Stimulated activated CD4-positive, alpha-beta T cell treated with anti-CD3 and anti-CD28 coated beads, TNF-alpha, amount 100 ng/mL, for 4 hours (primary cell): Measurements from ENCODE around the gene ZNF14.
"Not testable (repeated sequence)": the region's sequence is repeated elsewhere in the genome, so short reads cannot be mapped to it uniquely, and the experiment has no call there.

ENCODE experiments used
- DNase-seq, 3 experiments: peaks; one replicate each; pipeline ENCODE4 v3.0.0-alpha.2; 2020; ENCODE audit warnings: low read depth in 3 of 3

ZNF14 gene

GRCh38 chr19:19746286-19747213 is 13.6 kb upstream of the ZNF14 start:
- DNase-seq, result no peak

- no peak for DNase-seq
Measured at GRCh38 chr19:19745496-19746285, 12.8 kb upstream of the ZNF14 start.

GRCh38 chr19:19744641-19745040 is 11.7 kb upstream of the ZNF14 start:
- no peak for DNase-seq

- DNase-seq, result not testable (repeated sequence)
Measured at GRCh38 chr19:19743921-19744320, 11.0 kb upstream of the ZNF14 start.

- no peak for DNase-seq
Measured at GRCh38 chr19:19743176-19743575, 10.3 kb upstream of the ZNF14 start.

DNA sequence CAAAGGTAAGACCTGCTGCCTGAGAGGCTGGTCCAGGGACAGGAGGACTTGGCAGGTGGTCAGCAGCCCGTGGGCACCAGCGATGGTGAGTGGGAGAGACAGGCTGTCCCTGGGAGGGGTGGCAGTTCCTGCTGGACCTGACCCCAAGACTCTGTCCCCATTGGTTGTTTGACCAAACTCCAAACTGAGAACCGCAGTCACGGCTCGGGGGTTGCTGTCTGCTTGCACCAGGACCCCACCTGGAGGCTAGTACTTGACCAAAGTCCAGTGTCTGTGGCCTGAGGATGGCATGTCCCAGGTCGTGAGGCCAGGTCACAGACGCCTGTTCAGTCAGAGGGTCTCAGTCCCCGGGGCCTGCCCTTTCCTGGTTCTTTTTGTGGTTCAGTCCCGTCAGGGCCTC is 9.9 kb upstream of the ZNF14 start:
- no peak for DNase-seq

DNA sequence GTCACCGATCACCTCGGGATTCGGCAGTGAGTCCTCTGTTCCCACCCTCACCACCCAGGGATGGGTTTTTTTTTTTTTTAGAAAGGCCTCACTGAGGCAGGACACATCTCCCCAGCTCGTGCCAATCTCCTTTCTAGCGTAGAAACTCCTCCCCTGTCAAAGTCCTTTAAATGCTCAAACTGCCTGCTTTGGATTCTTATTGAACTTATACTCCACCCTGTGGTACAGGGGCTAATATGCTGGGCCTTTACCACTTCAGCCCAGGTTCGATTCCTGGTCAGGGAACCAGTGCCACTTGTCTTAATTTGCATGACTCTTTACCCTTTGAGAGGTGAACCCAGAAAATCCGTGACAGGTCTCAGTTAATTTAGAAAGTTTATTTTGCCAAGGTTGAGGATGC is 8.3 kb upstream of the ZNF14 start:
- no peak for DNase-seq

- no peak for DNase-seq
Measured at GRCh38 chr19:19740755-19741154, 7.8 kb upstream of the ZNF14 start.

GRCh38 chr19:19738564-19738963 is 5.7 kb upstream of the ZNF14 start:
- DNase-seq, result no peak

GRCh38 chr19:19737559-19738332 is 4.8 kb upstream of the ZNF14 start:
- DNase-seq, result no peak

DNA sequence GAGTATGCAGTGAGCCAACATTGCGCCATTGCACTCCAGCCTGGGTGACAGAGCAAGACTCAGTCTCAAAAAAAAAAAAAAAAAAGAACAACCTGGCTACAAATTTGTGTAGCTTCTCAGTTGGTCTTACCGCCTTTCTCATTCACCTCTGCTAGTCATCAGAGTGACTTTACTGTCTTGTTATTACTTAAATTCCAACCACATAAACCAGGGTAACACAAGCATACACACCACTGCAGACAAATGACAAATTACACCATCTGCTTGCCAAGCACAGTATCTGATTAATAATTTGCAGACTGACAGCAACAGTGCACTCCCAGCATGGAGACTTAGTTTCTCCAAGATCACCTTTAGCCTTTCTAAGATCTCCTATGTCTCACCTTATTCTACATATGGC is 11.0 kb downstream of the ZNF14 start:
- no peak for DNase-seq

DNA sequence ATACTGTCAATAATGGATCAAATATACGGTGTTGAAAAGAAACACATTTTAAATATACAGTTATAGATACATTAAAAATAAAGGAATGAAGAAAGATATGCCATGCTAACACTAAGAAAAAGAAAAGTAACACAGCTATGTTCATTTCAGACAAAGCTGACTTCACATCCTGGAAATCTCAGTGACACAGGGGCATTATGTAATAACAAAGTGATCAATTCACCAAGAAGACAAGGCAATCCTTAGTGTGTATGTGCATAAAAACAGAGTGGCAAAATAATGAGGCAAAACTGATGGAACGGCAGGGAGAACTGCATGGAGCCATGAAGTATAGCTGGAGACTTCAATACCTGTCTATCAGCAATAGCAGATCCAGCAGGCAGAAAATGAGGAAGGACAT is 13.1 kb downstream of the ZNF14 start:
- DNase-seq, result no peak

DNA sequence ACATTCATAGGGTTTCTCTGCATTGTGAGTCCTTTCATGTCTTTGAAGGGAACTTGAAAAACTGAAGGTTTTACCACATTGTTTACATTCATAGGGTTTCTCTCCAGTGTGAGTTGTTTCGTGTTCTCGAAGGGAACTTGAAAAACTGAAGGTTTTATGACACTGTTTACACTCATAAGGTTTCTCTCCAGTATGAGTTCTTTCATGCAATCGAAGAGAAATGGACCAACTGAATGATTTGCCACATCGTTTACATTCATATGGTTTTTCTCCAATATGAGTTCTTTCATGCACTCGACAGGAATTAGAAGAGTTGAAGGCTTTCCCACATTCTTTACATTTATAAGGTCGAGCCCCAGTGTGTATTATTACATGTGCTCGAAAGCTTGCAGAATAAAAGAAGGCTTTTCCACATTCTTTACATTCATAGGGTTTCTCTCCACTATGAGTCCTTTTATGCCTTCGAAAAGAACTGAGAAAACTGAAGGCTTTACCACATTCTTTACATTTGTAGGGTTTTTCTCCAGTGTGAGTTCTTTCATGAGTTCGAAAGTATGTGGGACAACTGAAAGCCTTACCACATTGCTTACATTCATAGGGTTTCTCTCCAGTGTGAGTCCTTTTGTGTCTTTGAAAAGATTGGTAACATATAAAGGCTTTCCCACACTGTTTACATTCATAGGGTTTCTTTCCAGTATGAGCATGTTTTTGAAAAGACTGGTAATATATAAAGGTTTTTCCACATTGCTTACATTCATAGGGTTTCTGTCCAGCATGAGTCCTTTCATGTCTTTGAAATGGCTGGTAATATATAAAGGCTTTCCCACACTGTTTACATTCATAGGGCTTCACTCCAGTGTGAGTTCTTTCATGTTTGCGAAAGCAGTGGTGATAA is 20.7 kb downstream of the ZNF14 start:
- DNase-seq, result no peak

GRCh38 chr19:19711306-19711933 is 21.5 kb downstream of the ZNF14 start:
- DNase-seq, result no peak

DNA sequence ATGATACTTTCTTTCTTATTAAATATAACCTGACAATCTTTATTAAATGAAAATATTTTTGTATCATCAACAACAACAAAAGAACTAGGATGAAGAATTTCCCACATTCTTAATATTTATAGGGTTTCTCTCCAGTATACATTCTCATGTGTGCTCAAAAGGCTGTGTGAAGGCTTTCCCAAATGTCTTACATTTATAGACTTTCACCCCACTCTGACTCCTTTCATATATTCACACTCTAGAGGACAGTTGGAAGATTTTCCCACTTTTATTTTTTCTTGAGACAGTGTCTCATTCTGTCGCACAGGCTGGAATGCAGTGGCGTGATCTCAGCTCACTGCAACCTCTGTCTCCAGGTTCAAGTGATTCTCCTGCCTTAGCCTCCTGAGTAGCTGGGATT is 22.4 kb downstream of the ZNF14 start:
- no peak for DNase-seq

DNA sequence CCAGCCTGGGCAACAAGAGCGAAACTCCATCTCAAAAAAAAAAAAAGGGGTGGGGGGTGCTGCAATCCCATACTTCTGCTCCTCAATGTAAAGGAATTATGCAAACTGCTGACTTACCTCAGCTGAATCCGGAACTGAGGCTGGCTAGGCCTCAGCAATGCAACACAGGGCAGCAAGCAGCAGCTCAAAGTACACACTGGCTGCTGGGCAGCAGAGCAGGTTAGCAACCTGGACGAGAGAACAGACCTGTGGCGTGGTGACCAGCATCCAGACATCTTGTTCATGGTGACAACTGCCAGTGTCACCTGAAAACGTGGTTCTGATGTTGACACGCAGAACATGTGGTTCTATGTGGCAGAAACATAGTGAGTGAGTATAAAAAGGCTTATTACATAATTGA is 28.1 kb downstream of the ZNF14 start:
- no peak for DNase-seq

GRCh38 chr19:19700493-19700892 is 32.4 kb downstream of the ZNF14 start:
- not testable (repeated sequence) for DNase-seq

- no peak for DNase-seq
Measured at GRCh38 chr19:19697589-19697988, 35.3 kb downstream of the ZNF14 start.

DNA sequence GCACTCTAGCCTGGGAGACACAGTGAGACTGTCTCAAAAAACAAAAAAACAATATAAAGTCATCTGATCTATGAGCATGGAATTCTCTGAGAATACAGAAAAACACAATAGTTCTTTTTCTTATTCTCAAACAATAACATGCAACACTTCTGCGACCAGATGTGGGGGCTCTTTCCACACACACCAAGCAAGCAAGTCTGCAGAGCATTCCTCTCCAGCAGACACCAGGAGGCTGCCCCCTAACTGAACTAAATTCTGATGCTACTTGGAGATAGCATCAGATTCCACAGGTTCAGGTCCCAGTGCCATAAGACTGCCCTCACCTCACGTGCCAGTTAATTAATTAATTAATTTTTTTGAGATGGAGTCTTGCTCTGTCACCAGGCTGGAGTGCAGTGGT is 36.5 kb downstream of the ZNF14 start:
- no peak for DNase-seq

GRCh38 chr19:19691683-19692082 is 41.2 kb downstream of the ZNF14 start:
- no peak for DNase-seq

DNA sequence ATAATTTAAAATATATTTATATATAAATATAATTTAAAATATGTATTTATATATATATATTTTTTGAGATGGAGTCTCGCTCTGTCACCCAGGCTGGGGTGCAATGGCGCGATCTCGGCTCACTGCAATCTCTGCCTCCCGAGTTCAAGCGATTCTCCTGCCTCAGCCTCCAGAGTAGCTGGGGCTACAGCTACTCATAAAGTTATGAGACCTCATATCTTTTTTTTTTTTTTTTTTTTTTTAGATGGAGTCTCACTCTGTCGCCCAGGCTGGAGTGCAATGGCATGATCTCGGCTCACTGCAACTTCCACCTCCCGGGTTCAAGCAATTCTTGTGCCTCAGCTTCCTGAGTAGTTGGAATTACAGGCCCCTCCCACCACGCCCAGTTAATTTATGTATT is 43.9 kb downstream of the ZNF14 start:
- DNase-seq, result not testable (repeated sequence)
